Stimulated activated CD8-positive, alpha-beta memory T cell treated with anti-CD3 and anti-CD28 coated beads, Interleukin-2, amount 100 ng/mL, for 1 hour (primary cell): Measurements from ENCODE around the gene RPSA.
A peak's percentile ranks its signal among the peaks of the same experiment; 100 is the strongest.
"Not testable (repeated sequence)": the region's sequence is repeated elsewhere in the genome, so short reads cannot be mapped to it uniquely, and the experiment has no call there.

Experiments
- DNase-seq, 2 donors: peaks; one replicate each; pipeline ENCODE4 v3.0.0-alpha.2; 2020; ENCODE audit warnings: low read depth in 2 of 2

The RPSA gene

DNA sequence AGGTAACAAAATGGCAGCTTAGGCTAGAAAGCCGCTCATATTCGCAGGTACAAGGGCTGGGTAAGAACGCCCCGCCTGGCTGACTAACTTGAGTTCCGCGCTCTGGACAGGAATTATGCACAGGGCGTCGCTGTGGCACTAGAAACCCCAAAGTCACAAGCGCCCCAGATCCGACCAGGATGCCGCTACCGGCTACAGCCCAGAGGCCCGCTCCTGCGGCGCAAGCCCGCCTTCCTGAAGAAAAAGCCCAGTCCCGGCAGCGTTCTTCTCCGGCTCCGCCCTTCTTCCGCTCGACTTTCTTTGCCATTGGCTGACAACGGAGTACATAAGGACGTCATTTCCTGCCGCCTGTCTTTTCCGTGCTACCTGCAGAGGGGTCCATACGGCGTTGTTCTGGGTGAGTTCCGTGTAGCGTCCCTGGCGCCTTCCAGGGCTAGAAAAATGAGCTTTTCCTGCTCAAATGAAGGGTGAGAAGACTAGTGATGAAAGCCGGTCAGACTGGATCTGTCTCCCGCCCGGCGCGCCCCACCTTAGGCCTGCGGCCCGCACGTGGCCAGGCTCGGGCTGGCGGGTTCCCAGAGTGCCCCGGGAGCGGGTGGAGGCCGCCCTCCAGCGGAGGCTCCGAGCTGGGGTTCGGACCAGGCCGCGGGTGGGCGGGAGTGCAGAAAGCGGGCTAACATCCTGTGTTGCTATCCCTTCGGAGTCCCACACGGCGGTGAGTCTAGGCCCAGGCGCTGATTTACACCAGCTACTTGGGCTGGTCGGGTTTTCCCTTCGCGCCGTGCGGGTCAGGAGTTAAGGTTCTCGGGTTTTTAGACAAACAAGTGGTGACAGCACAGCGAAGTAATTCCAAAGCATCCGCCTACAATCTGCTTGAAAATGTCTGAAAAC is at the start of gene RPSA:
RPSA (plus strand) TSS at position 353 of the 891 bp plus-strand sequence. CDS start 934 bp downstream, outside the sequence.
- peak; percentile 84 to 89 for DNase-seq

DNA sequence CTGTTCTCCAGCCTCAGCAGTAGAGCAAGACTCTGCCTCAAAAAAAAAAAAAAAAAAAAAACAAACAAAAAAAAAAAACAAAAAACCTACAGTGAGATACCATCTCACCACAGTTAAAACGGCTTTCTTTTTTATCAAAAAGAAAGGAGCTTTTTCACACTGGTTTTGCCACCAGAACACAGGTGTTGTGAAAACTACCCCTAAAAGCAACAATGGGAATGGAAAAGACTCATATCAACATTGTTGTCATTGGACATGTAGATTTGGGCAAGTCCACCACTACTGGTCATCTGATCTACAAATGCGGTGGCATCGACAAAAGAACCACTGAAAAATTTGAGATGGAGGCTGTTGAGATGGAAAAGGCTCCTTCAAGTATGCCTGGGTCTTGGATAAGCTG is 48.2 kb upstream of the RPSA start:
- no peak for DNase-seq

DNA sequence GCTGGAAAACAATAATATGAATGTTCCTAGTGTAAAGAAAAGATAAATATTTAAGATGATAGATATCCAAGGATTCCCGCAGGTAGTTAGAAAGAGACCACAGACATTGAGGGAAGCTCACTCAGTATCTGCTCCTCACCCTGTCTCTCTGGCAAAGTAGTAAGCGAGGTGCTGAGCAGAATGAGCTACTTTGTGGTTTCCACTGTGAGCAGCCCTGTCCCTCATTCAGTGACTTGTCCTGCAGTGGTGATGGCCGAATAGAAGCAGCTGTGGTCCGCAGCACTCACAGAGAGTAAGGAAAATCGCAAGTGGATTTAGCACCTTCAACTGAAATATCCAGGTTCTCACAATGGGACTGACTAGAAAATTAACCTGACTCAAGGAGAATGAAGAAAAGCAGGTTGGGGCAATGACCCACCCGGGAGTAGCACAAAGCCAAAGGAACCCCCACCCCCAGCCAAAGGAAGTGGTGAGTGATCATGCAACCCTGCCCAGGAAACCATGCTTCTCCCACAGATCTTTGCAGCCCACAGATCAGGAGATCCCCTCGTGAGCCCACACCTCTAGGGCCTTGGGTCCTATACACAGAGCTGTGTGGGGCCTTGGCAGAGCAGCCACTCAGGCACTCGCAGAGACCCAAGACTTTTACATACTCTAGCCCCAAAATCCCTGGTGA is 45.1 kb upstream of the RPSA start:
- peak in 1 of 2 donors; percentile 15 for DNase-seq

DNA sequence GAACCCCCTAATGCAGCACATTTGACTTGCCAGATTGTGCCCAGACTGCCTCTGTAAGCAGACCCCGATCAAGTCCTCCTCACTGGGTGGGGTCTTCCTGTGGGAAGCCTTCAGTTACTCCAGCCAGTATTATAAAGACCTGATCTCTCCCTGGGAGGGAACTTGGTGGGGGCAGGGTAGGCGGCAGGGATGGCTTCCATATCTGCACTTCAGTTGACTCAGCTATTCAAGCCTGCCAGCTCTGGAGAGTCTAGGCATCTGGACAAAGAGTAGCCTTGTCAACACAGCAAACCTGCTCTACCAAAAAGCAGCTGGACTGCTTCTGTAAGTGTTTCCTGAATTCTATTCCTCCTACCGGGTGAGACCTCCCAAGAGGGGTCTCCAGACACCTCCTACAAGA is 44.3 kb upstream of the RPSA start:
- DNase-seq: no peak

DNA sequence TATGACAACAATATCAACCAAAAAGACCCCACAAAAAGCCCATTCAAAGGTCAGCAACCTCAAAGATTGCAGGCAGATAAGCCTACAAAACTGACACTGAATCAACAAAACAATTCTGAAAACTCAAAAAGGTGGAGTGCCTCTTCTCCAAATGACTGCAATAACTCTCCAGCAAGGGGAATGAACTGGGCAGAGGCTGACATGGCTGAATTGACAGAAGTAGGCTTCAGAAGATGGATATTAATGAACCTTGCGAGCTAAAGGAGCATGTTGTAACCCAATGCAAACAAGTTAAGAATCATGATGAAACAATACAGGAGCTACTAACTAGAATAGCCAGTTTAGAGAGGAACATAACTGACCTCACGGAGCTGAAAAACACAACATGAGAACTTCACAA is 43.7 kb upstream of the RPSA start:
- DNase-seq: no peak

DNA sequence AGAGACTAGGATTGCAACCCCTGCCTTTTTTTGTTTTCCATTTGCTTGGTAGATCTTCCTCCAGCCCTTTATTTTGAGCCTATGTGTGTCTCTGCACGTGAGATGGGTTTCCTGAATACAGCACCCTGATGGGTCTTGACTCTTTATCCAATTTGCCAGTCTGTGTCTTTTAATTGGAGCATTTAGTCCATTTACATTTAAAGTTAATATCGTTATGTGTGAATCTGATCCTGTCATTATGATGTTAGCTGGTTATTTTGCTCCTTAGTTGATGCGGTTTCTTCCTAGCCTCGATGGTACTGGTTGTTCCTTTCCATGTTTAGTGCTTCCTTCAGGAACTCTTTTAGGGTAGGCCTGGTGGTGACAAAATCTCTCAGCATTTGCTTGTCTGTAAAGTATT is 36.1 kb upstream of the RPSA start:
- DNase-seq: not testable (repeated sequence)

DNA sequence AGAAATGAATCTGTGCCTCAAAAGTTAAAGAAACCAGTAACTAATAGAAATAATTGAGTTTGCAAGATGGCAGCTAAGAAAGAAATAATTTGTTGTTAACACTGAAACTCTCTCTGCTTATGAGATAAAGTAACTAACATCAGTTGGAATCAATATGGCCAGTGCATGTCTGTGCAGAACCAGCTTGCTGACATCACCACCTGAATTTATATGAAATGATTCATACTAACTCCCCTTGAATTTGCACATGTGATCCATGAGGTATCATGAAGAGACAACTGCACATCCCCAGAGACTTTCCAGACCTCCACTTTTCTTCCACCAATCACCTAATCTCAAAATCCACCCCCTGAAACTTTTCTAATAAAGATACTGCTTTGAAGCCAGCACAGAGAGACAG is 33.7 kb upstream of the RPSA start:
- DNase-seq: no peak

DNA sequence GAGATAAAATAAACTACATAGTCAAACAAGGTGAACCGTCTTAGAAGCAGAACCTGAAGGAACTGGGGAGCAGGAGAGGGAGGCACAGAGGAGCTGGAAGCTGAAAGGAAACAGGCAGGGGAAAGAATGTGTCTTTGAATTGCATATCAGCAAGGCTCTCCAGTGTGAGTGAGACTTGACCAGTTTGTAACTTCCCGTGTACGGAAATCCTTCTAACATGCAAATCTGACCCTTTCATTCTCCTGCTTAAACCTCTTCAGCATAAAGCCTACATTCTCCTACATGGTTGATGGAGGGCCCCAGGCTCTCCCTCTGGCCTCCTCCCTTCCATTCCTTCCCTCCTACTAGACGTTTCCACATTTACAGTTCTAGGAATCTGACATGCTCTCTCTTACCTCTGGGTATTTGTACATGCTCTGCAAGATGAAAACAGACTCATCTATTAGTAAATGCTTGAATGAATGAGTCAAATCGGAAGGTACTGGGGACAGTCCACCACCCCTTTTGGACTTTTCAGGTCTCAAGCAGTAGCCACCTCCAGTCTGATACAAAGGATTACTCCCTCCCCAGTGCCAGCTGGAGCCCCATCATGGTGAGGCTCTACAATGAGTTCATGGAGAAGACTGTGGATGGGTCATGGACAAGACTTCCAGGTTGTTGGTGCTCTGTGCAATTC is 29.4 kb upstream of the RPSA start:
- DNase-seq: no peak

DNA sequence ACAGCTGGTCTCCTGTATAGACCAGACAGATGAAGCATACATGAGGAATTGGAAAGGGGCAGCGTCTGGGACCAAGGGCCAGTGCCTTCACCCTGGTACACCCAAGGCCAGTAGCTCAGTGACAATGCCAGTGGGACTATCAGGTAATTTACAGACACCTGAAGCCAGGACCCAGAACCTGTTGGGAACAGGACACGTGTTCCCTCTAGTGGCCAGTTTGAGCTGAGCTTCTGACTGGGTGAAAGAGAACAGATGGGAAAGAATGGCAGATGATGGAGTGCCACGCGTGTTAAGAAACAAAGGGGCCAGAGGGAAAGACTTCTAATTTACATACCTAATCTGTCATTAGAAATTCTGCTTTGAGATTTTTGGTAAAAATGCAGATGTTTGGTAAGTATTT is 28.4 kb upstream of the RPSA start:
- DNase-seq: peak in 1 of 2 donors; percentile 43

DNA sequence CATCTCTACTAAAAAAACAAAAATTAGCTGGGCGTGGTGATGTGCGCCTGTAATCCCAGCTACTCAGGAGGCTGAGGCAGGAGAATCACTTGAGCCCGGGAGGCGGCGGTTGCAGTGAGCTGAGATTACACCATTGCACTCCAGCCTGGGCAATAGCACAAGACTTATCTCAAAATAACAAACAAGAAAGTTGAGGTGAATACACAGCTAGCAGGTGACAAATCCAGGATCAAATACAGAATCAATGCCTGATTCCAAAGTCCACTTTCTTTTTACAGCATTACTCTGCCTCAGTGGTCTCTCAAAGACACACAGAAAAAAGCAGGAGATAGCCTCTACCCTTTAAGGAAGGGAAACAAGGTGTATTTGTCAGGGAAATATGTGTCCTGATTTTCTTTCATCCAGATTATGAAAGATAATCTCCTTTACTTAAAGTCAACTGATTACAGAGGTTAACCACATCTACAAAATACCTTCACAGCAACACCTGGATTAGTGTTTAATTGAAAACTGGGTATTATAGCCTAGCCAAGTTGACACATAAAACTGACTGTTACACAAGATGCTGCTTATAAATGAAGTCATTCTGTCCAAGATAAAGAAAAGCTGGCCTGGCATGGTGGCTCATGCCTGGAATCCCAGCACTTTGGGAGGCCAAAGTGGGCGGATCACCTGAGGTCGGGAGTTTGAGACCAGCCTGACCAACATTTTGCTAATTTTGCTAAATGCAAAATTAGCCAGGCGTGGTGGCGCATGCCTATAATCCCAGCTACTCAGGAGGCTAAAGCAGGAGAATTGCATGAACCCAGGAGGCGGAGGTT is 27.4 kb upstream of the RPSA start:
- DNase-seq: no peak

DNA sequence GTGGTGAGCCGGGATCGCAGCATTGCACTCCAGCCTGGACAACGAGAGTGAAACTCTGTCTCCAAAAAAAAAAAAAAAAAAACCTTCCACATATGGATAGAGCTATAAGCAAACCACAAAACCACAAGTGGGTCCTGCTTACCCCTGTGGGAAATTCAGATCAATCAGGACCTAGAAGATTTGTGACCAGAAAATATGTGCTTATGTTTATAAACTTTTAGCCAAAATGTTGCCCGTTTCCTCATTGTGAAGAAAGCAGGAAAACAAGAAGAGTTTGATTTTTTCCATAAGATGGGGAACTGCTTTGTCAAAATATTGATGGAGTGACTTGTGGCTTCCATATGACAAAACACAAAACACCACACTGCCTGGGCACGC is 26.8 kb upstream of the RPSA start:
- no peak for DNase-seq

DNA sequence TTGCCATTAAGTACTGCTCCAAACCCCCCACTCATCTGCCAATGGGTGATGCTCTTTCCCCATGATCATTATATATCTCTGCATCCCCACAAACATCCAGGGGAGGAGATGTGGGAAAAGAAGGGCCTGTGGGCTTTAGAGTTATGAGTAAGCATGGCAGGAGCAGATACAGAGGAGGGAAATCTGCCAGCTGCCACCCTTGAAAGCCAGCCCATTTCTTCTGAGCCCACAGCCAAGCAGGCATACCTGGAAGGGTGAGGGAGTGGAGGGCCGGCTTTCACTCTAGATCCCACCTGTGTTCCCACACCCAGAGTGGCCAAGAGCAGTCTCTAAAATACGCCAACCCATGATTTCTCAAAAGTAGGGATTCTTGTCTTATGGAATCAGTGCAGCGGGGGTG is 25.1 kb upstream of the RPSA start:
- no peak for DNase-seq

DNA sequence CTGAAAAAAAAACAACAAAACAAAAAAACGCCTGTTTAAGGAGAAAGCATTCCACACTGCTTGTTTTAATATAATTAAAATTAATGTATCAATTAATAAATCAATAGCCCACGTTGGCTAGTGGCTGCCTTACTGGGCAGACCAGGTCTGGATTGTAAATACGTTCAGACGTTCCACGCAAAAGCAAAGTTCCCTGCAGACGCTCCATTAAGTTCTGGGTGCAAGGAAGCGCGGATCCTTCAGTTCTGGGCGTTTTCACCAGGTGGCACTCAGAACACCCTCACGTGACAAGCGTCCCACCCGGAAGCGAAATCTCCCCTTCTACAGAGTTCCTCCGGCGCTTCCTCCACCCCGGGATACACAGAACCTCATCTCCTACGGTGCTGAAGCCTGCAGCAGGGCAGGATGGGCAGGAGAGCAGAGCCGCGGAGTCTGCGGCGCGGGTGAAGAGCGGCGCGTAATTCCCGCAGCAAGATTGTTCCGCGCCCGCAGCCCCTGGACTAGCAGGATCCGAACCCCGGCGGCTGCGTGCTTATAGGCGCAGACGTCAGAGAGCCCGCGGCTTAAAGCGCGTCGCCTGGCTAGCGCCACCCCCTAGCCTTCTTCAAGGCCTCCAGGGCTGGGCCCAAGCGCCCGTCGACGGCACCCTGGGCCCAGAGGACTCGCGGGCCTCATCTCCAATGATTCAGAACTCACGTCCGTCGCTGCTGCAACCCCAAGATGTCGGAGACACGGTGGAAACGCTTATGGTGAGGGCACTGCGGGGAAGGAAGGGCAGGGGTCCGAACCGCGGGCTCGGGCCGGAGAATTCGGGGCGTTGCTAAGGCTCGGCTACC is 23.3 kb upstream of the RPSA start, which contains the start of gene SLC25A38:
SLC25A38 (plus strand) TSS at position 326 of the 836 bp plus-strand sequence; CDS start at position 681, 355 bp downstream.
- peak; percentile 50 to 63 for DNase-seq

DNA sequence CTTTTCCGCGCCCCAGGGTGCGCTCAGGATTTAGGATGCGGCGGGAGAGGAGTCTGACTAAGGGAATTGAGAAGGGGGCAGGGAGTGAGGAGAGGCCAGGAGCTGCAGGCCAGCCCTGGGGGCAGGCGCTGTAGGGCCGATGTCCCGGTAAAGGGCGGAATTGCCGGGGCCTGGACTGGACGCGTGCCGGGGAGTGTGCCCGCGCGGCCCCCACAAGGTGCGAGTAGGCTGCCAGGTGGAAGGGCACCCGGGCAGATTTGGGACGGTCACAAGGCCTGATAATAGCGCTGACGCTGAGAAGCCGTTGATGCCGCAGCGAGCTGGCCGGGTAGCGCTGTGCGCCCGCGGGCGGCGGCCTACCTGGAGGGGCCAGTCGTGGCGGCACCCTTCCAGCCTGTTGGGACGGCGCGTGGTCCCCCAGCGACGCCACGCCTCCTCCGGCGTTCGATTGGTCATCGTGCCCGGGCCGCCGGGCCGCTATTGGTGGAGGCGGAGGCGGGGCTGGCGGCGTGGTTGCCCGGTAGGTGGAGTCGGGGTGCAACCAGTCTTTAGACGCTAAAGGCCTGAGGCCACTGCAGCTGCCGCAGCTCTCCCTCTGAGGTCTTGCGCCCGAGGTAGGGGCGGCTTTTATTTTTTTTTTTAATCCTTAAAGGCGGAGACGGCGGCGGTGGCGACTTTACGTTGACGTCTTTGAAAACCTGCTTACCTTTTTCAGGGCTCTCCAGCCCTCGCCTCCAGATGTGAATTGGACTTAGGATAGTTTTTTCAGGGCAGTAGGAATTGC is 22.4 kb upstream of the RPSA start:
- DNase-seq: peak; percentile 85 to 92

DNA sequence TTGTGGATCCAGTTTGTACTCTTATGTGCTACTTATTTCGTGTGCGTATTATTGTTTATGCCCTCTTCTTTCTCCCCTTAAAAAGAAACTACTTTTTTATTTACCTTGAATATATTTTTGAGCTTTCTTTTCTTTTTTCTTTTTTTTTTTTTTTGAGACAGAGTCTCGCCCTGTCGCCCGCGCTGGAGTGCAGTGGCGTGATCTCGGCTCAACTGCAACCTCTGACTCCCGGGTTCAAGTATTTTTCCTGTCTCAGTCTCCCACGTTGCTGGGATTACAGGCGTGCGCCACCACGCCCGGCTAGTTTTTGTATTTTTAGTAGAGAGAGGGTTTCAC is 21.9 kb upstream of the RPSA start:
- DNase-seq: no peak

DNA sequence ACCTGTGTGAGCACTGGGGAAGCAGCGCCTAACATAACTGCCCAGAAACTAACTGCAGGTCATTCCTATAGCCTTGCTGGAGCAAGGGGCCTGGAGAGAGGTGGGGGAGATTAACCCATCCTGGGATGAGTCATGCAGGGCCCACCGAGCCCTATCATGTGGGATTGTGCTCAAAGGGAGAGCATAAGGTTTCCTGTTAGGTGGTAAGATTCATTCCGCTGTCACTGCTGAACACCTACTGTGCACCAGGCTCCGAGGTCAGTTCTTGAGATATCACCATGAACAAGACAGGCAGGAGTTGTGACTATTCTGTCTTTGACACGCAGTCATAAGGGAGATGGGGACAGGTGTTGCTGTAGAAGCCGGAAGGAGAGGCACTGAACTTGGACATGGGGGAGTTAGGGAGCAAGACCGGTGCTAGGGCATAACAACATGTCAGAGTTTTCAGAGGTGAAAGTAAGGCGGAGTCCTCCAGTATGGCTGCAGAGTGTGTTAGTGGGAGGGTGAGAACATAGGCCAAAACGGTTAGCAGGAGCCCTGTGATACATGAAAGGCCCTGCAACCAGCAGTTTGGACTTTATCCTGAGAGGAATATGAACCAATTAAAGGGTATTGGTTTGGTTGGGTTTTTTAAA is 20.9 kb upstream of the RPSA start:
- no peak for DNase-seq

DNA sequence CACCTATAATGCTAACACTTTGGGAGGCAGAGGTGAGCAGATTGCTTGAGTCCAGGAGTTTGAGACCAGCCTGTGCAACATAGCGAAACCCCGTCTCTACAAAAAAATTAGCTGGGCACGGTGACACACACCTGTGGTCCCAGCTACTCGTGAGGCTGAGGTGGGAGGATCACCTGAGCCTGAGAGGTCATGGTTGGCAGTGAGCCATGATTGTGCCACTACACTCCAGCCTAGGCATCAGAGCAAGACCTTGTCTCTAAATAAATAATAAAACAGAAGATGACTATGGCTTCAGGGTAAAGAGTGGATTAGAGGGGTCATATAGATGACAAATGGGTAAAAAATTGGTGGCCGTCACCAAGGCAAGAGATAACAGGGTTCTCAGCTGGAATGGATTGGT is 20.2 kb upstream of the RPSA start:
- DNase-seq: no peak

DNA sequence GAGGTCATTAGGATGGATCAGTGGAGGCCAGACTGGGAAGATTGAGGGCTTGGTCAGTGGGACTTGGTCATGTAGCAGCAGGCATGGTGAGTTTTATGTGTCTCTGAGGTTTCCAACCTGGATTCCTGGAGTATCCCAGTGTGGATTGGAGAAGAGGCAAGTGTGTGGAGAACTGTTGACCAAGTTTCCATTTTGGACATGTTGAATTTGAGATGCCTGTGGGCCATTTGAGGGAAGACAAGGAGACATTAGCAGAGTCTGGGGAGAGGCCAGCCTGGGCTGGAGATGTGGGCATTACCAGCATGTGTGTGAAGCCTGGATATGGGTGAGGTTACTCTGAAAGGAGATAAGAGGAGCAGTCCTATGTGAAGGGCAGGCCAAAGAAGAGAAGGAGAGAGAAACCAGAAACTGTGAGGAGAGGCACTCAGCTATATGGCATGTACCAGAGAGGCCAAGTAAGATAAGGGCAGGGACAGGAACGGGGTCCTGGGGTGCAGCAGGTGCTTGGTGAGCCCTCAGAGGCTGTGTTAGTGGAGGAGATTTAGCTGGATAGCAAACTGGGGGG is 19.0 kb upstream of the RPSA start:
- no peak for DNase-seq

DNA sequence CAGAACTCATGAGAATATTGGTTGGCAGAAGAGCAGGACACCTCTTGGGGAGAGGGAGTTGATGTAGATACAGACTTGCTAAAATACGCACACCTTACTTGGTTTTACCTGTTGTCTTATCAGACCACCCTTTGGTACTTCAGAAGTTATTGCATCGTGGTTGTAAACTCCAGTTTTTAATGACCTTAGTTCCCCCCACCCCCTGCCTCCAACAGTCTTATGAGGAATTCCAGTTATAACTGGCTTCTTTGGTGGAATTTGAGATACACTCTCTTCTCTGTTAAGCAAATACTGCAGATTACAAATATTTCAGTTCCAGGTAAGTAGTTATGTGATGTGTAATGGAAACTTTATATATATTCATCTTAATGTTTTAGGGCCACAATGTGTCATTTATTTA is 18.4 kb upstream of the RPSA start:
- no peak for DNase-seq
